Heart left ventricle (tissue), 13 donors: ENCODE results near the gene MAGOHB.

Experiments used
- POLR2A ChIP-seq, 2 donors: fragments of 450-650 bp; IDR thresholded peaks; one replicate each; pipeline ENCODE4 v1.6.1; 2017; ENCODE audit warnings: antibody characterized with exemption in 2 of 2, mild to moderate bottlenecking in 2 of 2, moderate library complexity in 2 of 2
- TF ChIP-seq, protein P1 (sequence below), 12 donors: fragments of 200-600 bp; sonication (generic) in 4 of 12; IDR thresholded peaks; one replicate each; pipeline versions ENCODE4 v1.5.0 to v1.8.0; 2018 to 2022; ENCODE audit warnings: antibody characterized with exemption in 12 of 12, mild to moderate bottlenecking in 5 of 12
- donor health status: ischemic (EF 13 %, LVEDD 7.1; RV severe dilation, severe dysfunction).
- donor health status: DM: no; HTN: yes; CAD: no.
- donor health status: DM: no; HTN: no; CAD: no.
- donor health status: ischemic (EF 25% LVEDD 6.9; RV normal size, moderate dysfunction).
- donor health status: ischemic (EF 25% LVEDD 5.7; RV mildly dilated, moderate dysfunction).
- donor health status: ischemic (EF 35%, LVEDD 5.7; RV mildly dilated, moderate dysfunction).
- donor health status: nonischemic (EF 11% LVEDD 7.7; RV severe dilation, severe dysfunction).
- donor health status: DM: yes; HTN: yes; CAD: no.
- donor health status: PGD.
- donor health status: ischemic (EF 29% LVEDD 5.4; RV normal size, mild dysfunction).
- donor health status: nonischemic (EF 23%, LVEDD 6.1; RV moderate dilation, normal function).

DNA sequence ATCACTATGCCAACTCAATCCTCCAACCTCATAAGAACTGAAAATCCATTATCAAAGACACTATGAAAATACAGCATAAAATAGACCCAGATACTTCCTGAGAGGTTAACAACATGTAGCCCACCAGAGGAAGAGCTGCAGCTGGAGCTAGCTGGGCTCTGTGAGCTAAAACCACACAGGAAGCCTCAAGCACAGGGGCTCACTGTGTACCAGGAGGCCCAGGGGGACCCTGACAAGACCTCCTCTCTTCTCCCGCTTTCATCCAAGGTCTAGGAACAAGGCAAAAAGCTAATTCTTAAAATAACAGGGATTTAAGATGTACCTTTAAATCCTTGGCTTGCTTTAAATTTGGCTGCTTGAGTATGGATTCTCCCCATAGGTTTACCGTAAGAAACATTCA, 54.2 kb downstream of the MAGOHB start:
- TF ChIP-seq, protein P1, sequence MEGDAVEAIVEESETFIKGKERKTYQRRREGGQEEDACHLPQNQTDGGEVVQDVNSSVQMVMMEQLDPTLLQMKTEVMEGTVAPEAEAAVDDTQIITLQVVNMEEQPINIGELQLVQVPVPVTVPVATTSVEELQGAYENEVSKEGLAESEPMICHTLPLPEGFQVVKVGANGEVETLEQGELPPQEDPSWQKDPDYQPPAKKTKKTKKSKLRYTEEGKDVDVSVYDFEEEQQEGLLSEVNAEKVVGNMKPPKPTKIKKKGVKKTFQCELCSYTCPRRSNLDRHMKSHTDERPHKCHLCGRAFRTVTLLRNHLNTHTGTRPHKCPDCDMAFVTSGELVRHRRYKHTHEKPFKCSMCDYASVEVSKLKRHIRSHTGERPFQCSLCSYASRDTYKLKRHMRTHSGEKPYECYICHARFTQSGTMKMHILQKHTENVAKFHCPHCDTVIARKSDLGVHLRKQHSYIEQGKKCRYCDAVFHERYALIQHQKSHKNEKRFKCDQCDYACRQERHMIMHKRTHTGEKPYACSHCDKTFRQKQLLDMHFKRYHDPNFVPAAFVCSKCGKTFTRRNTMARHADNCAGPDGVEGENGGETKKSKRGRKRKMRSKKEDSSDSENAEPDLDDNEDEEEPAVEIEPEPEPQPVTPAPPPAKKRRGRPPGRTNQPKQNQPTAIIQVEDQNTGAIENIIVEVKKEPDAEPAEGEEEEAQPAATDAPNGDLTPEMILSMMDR (IDR thresholded peaks at IDR 0.05): no peak
- TF ChIP-seq POLR2A (IDR thresholded peaks at IDR 0.05): no peak
